Stimulated activated CD4-positive, alpha-beta T cell treated with anti-CD3 and anti-CD28 coated beads, Interleukin-15, amount 100 ng/mL, for 24 hours (primary cell): ENCODE data around the gene GSAP.

Experiments used
- DNase-seq: peaks from one replicate; pipeline ENCODE4 v3.0.0-alpha.2; 2020

Gene GSAP

GRCh38 chr7:77321300-77321699 is 94.8 kb downstream of the GSAP start:
- DNase-seq = no peak

- no peak for DNase-seq
Observed at GRCh38 chr7:77320714-77321113, 95.4 kb downstream of the GSAP start.

GRCh38 chr7:77320137-77320536 is 96.0 kb downstream of the GSAP start:
- no peak for DNase-seq

- DNase-seq = no peak
Observed at GRCh38 chr7:77318019-77318418, 98.1 kb downstream of the GSAP start.

- DNase-seq = no peak
Observed at GRCh38 chr7:77316219-77316978, 99.8 kb downstream of the GSAP start.

GRCh38 chr7:77315182-77315591 is 101.0 kb downstream of the GSAP start:
- no peak for DNase-seq

GRCh38 chr7:77313876-77314480 is 102.2 kb downstream of the GSAP start:
- DNase-seq = no peak

GRCh38 chr7:77313085-77313484 is 103.1 kb downstream of the GSAP start:
- no peak for DNase-seq

- no peak for DNase-seq
Observed at GRCh38 chr7:77310982-77311381, 105.2 kb downstream of the GSAP start.

GRCh38 chr7:77309714-77310220 is 106.4 kb downstream of the GSAP start:
- DNase-seq = no peak

GRCh38 chr7:77308792-77309191 is 107.4 kb downstream of the GSAP start:
- DNase-seq = no peak

GRCh38 chr7:77306231-77307067 is 109.7 kb downstream of the GSAP start:
- DNase-seq = no peak

- no peak for DNase-seq
Observed at GRCh38 chr7:77295549-77295948, 120.6 kb downstream of the GSAP start.

GRCh38 chr7:77293046-77293445 is 123.1 kb downstream of the GSAP start:
- DNase-seq = no peak

GRCh38 chr7:77290425-77290824 is 125.7 kb downstream of the GSAP start:
- DNase-seq = no peak

GRCh38 chr7:77289387-77289786 is 126.8 kb downstream of the GSAP start:
- no peak for DNase-seq

- no peak for DNase-seq
Observed at GRCh38 chr7:77288676-77289320, 127.4 kb downstream of the GSAP start.

- DNase-seq = no peak
Observed at GRCh38 chr7:77284616-77285015, 131.5 kb downstream of the GSAP start.

GRCh38 chr7:77284005-77284404 is 132.1 kb downstream of the GSAP start:
- DNase-seq = no peak

- no peak for DNase-seq
Observed at GRCh38 chr7:77282897-77283296, 133.3 kb downstream of the GSAP start.

GRCh38 chr7:77281780-77282478 is 134.2 kb downstream of the GSAP start:
- DNase-seq = no peak

GRCh38 chr7:77276120-77276519 is 140.0 kb downstream of the GSAP start:
- DNase-seq = no peak
